Stimulated activated naive B cell treated with anti-CD40 and anti-IgM and Interleukin-4, amounts not matched to agents 10 μg/mL and 1 μg/mL and 100 μg/mL, for 72 hours (primary cell): ENCODE measurements around the gene LRRC2.

ENCODE experiments used
- ATAC-seq, 2 donors: fragments of 150-1000 bp; cut with Tn5 transposase; replicated peaks; 2 replicates each; pipeline ENCODE4 v1.10.0; 2021; ENCODE audit warnings: moderate library complexity in 1 of 2
- DNase-seq: peaks from one replicate; pipeline ENCODE4 v3.0.0; 2021
- H3K27ac Mint-ChIP-seq: one replicate; pipeline ENCODE4 v1.8.0; 2022; ENCODE audit warnings: mild to moderate bottlenecking, mixed read lengths
- H3K27me3 Mint-ChIP-seq, 2 donors: one replicate each; pipeline ENCODE4 v1.8.0; 2022; ENCODE audit warnings: mixed read lengths in 2 of 2
- H3K36me3 Mint-ChIP-seq, 2 donors: one replicate each; pipeline ENCODE4 v1.8.0; 2022; ENCODE audit warnings: mixed read lengths in 2 of 2, mild to moderate bottlenecking in 1 of 2
- H3K4me1 Mint-ChIP-seq, 2 donors: one replicate each; pipeline ENCODE4 v1.8.0; 2022; ENCODE audit warnings: mixed read lengths in 2 of 2, mild to moderate bottlenecking in 1 of 2
- H3K4me3 Mint-ChIP-seq, 2 donors: one replicate each; pipeline ENCODE4 v1.8.0; 2022; ENCODE audit warnings: mild to moderate bottlenecking in 2 of 2, mixed read lengths in 2 of 2, moderate library complexity in 1 of 2
- H3K9me3 Mint-ChIP-seq, 2 donors: one replicate each; pipeline ENCODE4 v1.8.0; 2022; ENCODE audit warnings: mixed read lengths in 2 of 2, mild to moderate bottlenecking in 1 of 2

The LRRC2 gene

DNA sequence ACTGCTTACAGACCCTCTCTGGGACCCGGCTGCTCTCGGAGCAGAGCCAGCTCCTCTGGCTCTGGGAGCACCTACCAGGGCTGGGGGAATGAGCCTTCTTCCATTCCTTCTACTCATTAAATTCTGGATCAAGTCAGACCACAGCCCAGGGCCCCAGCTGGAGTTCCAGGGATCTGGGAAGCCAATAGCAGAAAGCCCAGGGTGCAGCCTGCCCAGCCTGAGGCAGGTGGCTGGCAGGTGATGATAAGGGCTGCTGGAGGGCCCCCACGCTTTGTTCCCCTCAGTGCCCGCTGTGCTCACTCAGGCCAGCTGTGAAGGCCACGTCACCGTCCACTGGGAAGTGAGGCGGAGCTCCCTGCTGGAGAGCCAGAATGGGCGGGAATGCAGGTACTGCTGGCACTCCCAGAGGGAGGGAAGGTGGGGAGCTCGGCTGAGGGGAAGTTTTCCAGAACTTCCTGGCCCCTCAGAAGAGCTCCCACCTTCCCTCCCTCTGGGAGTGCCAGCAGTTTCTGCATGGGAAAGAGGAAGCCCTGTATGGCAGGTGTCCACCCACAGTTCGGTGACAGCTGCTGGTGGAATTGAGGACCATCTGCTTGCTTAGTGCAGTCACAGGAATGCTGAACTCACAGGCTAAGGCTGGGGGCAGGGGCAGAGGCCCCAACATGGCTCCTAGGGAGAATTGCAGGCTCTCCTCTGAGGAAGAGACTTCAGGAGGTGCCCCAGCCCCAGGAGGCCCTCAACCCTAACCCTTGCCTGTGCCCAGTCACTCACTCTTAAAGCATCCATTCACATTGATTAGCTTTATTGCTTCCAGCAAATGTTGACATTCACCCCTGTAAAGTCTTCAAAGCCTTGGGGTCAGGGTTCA lies 81.0 kb downstream of the LRRC2 start:
- peaks cover 5 to 26% of the 10 kb centered on the region in 2 donors for H3K27me3 Mint-ChIP-seq
- H3K4me1 Mint-ChIP-seq = peaks cover 5 to 11% of the 10 kb centered on the region in 2 donors
- H3K36me3 Mint-ChIP-seq = no peaks in the 10 kb centered on the region
- DNase-seq (no peak), ATAC-seq (no peak)
- H3K4me3 Mint-ChIP-seq = no peak overlapping the region
- no peak overlapping the region for H3K27ac Mint-ChIP-seq
- H3K9me3 Mint-ChIP-seq = no peaks in the 10 kb centered on the region

DNA sequence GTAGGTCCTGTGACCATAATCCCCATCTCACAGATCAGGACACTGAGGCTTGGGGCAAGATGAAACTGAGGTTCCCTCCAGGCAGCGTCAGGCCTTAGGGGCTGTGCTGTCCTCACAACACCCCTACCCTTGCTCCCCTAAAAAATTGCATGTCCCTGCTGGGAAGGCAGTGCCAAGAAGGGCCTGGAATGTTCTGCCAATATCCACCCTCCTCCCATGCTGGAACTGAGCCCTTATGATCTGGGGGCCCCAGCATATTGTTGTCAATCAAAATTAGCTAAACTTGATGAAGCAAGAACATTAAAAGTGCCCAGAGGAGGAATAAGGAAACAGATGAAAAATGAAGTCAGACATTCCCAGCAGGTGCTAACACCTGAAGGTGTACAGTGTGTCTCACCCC lies 81.7 kb downstream of the LRRC2 start:
- Mint-ChIP-seq H3K27ac (no peak overlapping the region), H3K36me3 (no peaks in the 10 kb centered on the region), H3K9me3 (no peaks in the 10 kb centered on the region), H3K27me3 (peaks cover 5 to 33% of the 10 kb centered on the region in 2 donors), H3K4me1 (peaks cover 5 to 10% of the 10 kb centered on the region in 2 donors), H3K4me3 (no peak overlapping the region)
- ATAC-seq (no peak), DNase-seq (no peak)

DNA sequence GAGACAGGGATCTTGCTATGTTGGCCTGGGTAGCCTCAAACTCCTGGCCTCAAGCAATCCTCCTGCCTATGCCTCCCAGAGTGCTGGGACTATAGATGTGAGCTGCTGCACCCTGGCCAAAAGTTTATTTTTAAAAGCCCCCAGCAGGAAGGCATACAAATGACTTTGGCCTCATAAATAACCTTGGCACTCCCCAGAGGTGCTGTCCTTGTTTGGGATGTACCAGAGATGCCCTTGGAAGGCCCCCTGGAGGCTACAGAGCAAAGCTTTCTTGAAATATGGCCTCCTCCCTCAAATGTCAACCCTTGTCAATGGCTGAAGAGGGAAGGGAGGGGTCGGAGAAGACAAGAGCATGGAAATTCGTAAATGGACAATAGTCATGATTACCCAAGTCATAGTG lies 82.3 kb downstream of the LRRC2 start:
- Mint-ChIP-seq H3K9me3 (no peaks in the 10 kb centered on the region), H3K27ac (no peak overlapping the region), H3K36me3 (no peaks in the 10 kb centered on the region), H3K4me3 (no peak overlapping the region), H3K27me3 (peaks cover 10 to 34% of the 10 kb centered on the region in 2 donors), H3K4me1 (peaks cover 2 to 4% of the 10 kb centered on the region in 2 donors)
- no peak for ATAC-seq
- DNase-seq = no peak

DNA sequence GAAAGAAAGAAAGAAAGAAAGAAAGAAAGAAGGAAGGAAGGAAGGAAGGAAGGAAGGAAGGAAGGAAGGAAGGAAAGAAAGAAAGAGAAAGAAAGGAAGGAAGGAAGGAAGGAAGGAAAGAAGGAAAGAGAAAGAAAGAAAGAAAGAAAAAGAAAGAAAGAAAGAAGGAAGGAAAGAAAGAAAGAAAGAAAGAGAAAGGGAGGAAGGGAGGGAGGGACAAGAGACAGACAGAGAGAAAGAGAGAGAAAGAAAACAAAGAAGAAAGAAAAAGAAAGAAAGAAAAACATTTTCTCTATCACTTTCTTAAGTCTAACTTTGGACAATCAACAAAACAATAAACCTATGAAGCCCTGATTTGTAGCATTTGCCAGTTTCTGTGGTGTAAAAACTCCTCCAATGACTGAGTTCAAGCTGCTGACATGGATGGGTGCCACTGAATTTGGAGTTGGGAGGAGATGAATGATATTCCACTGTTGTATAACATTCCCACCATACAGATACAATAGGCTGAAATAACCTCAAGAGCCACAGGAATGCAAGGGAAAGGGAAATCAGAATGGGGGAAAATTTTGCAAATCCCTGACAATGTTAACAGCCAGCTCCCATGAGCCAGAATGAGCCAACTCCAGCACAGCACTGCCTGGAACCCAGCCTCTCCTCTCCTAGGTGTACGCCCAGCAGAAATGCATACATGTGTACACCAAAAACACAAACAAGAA lies 83.3 kb downstream of the LRRC2 start:
- H3K4me1 Mint-ChIP-seq = no peaks in the 10 kb centered on the region
- no peaks in the 10 kb centered on the region for H3K36me3 Mint-ChIP-seq
- H3K27me3 Mint-ChIP-seq = peaks cover 14 to 38% of the 10 kb centered on the region in 2 donors

DNA sequence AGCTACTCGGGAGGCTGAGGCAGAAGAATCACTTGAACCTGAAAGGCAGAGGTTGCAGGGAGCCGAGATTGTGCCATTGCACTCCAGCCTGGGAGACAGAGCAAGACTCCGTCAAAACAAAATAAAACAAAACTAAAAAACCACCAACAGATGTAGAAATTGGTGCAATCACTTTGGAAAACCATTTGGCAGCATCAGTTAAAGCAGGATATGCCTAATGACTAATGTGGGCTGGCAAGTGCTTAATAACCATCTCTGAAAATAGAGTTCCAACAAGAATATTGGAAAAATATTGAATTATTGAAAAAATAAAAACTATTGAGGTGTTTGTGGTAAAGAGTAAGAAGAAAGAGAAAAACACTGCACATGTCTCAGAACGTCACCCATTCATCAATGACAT lies 84.5 kb downstream of the LRRC2 start:
- no peak for ATAC-seq
- H3K27me3 Mint-ChIP-seq = peaks cover 19 to 31% of the 10 kb centered on the region in 2 donors
- H3K4me3 Mint-ChIP-seq = no peak overlapping the region
- no peak overlapping the region for H3K27ac Mint-ChIP-seq
- H3K9me3 Mint-ChIP-seq = no peaks in the 10 kb centered on the region
- no peaks in the 10 kb centered on the region for H3K4me1 Mint-ChIP-seq
- no peak for DNase-seq
- no peaks in the 10 kb centered on the region for H3K36me3 Mint-ChIP-seq

More for the DNA sequence above, 83.3 kb downstream of the LRRC2 start:
- no peaks in the 10 kb centered on the region for H3K9me3 Mint-ChIP-seq
- no peak for ATAC-seq
- DNase-seq = no peak
- H3K4me3 Mint-ChIP-seq = no peak overlapping the region
- no peak overlapping the region for H3K27ac Mint-ChIP-seq

- DNase-seq (no peak), ATAC-seq (no peak)
- H3K36me3 Mint-ChIP-seq = peaks cover 0 to under 1% of the 10 kb centered on the region in 2 donors
- H3K4me3 Mint-ChIP-seq = no peak overlapping the region
- H3K4me1 Mint-ChIP-seq = no peaks in the 10 kb centered on the region
- no peak overlapping the region for H3K27ac Mint-ChIP-seq
- H3K9me3 Mint-ChIP-seq = no peaks in the 10 kb centered on the region
- peaks cover 19 to 30% of the 10 kb centered on the region in 2 donors for H3K27me3 Mint-ChIP-seq
These were observed 85.5 kb downstream of the LRRC2 start for GRCh38 chr3:46480491-46481195.

DNA sequence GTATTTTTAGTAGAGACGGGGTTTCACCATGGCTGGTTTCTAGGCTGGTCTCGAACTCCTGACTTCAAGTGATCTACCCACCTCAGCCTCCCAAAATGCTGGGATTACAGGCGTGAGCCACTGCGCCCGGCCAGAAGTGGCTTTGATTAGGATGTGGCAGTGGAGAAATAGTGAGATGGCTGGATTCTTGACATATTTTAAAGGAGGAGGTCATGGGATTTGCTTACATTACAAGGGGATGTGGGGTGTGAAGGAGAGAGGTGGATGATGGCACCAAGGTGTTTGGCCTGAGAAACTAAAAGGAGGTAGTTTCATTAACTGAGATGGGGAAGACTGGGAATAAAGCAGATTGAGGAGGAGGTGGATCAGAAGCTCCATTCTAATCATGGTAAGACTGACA lies 86.4 kb downstream of the LRRC2 start:
- no peak for DNase-seq
- Mint-ChIP-seq H3K4me1 (no peaks in the 10 kb centered on the region), H3K36me3 (peaks cover 3% of the 10 kb centered on the region in 2 donors), H3K27ac (no peak overlapping the region), H3K4me3 (no peak overlapping the region), H3K27me3 (peaks cover 24 to 30% of the 10 kb centered on the region in 2 donors), H3K9me3 (peaks cover 6 to 9% of the 10 kb centered on the region in 2 donors)
- ATAC-seq = no peak

GRCh38 chr3:46479021-46479420 lies 87.1 kb downstream of the LRRC2 start:
- peaks cover 10 to 13% of the 10 kb centered on the region in 2 donors for H3K9me3 Mint-ChIP-seq
- no peak overlapping the region for H3K4me3 Mint-ChIP-seq
- ATAC-seq (no peak), DNase-seq (no peak)
- H3K27ac Mint-ChIP-seq = no peak overlapping the region
- H3K4me1 Mint-ChIP-seq = no peaks in the 10 kb centered on the region
- peaks cover 6% of the 10 kb centered on the region in 2 donors for H3K36me3 Mint-ChIP-seq
- H3K27me3 Mint-ChIP-seq = peaks cover 24 to 36% of the 10 kb centered on the region in 2 donors

DNA sequence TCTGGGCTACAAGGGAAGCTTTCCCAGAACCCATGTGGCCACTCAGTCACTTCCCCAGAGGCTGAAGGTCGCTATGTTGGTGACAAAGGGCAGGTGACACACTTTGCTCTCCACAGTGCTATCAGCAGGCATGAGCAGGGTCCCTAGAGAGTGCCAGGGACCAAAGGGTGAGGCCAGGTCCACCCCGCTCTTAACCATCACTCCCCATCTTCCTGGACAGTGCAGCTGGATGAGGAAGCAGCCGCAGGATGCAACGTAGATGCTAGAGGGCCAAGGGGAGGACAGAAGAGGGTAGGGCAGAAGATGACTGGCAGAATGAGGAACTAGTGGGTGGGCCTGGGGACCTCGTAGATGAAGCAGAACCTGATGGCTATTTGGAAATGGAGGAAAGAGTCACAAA lies 87.8 kb downstream of the LRRC2 start:
- ATAC-seq (no peak), DNase-seq (no peak)
- Mint-ChIP-seq H3K4me1 (no peaks in the 10 kb centered on the region), H3K27ac (no peak overlapping the region), H3K27me3 (peaks cover 24 to 42% of the 10 kb centered on the region in 2 donors), H3K4me3 (no peak overlapping the region), H3K36me3 (peaks cover 6% of the 10 kb centered on the region in 2 donors), H3K9me3 (peaks cover 11 to 13% of the 10 kb centered on the region in 2 donors)

GRCh38 chr3:46477756-46478155 lies 88.3 kb downstream of the LRRC2 start:
- H3K9me3 Mint-ChIP-seq = peaks cover 11 to 13% of the 10 kb centered on the region in 2 donors
- no peak overlapping the region for H3K4me3 Mint-ChIP-seq
- ATAC-seq = no peak
- H3K27me3 Mint-ChIP-seq = peaks cover 29 to 48% of the 10 kb centered on the region in 2 donors
- H3K36me3 Mint-ChIP-seq = peaks cover 6% of the 10 kb centered on the region in 2 donors
- no peaks in the 10 kb centered on the region for H3K4me1 Mint-ChIP-seq
- H3K27ac Mint-ChIP-seq = no peak overlapping the region
- no peak for DNase-seq

- peaks cover 30 to 50% of the 10 kb centered on the region in 2 donors for H3K27me3 Mint-ChIP-seq
- no peak overlapping the region for H3K4me3 Mint-ChIP-seq
- no peak overlapping the region for H3K27ac Mint-ChIP-seq
- H3K4me1 Mint-ChIP-seq = no peaks in the 10 kb centered on the region
- peaks cover 6% of the 10 kb centered on the region in 2 donors for H3K36me3 Mint-ChIP-seq
- no peak for ATAC-seq
- DNase-seq = no peak
- H3K9me3 Mint-ChIP-seq = peaks cover 11 to 13% of the 10 kb centered on the region in 2 donors
These were observed 89.0 kb downstream of the LRRC2 start for GRCh38 chr3:46477145-46477544.

DNA sequence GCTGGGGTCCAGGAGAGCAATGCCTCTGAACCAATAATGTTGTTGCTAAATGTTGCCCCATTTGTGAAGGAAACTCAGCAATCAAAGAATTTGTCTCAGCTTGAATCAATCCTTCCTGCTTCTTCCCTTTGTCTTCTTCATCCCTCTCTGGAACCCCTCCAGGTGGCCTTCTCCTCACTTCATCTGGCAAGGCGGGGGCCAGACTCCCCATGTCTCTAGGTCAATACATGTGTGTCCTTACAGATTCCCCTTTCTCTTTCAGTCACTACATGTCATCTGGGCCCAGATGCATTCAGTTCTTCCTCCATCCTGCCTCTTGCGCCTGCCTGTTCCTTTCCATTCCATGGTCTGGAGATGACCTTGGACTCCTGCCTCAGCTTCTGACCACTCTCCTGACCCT lies 93.4 kb downstream of the LRRC2 start:
- Mint-ChIP-seq H3K36me3 (peaks cover 6% of the 10 kb centered on the region in 2 donors), H3K4me1 (no peaks in the 10 kb centered on the region), H3K9me3 (peaks cover 11 to 13% of the 10 kb centered on the region in 2 donors), H3K4me3 (no peak overlapping the region), H3K27ac (no peak overlapping the region), H3K27me3 (peaks cover 21% of the 10 kb centered on the region in 2 donors)
- DNase-seq (no peak), ATAC-seq (no peak)

GRCh38 chr3:46471371-46471914 lies 94.7 kb downstream of the LRRC2 start:
- Mint-ChIP-seq H3K9me3 (peaks cover 11 to 13% of the 10 kb centered on the region in 2 donors), H3K4me3 (no peak overlapping the region), H3K27ac (no peak overlapping the region), H3K27me3 (peaks cover 22 to 27% of the 10 kb centered on the region in 2 donors), H3K4me1 (no peaks in the 10 kb centered on the region), H3K36me3 (peaks cover 6% of the 10 kb centered on the region in 2 donors)
- ATAC-seq (no peak), DNase-seq (no peak)

GRCh38 chr3:46470831-46471230 lies 95.3 kb downstream of the LRRC2 start:
- H3K36me3 Mint-ChIP-seq = peaks cover 6% of the 10 kb centered on the region in 2 donors
- peaks cover 11 to 13% of the 10 kb centered on the region in 2 donors for H3K9me3 Mint-ChIP-seq
- H3K4me1 Mint-ChIP-seq = peaks cover 0 to 2% of the 10 kb centered on the region in 2 donors
- no peak overlapping the region for H3K27ac Mint-ChIP-seq
- ATAC-seq (no peak), DNase-seq (no peak)
- H3K4me3 Mint-ChIP-seq = no peak overlapping the region
- peaks cover 28 to 33% of the 10 kb centered on the region in 2 donors for H3K27me3 Mint-ChIP-seq
